Measurements from ENCODE around the gene MRTFA.
"Not testable (repeated sequence)": the region's sequence is repeated elsewhere in the genome, so short reads cannot be mapped to it uniquely, and the experiment has no call there.

MRTFA gene

DNA sequence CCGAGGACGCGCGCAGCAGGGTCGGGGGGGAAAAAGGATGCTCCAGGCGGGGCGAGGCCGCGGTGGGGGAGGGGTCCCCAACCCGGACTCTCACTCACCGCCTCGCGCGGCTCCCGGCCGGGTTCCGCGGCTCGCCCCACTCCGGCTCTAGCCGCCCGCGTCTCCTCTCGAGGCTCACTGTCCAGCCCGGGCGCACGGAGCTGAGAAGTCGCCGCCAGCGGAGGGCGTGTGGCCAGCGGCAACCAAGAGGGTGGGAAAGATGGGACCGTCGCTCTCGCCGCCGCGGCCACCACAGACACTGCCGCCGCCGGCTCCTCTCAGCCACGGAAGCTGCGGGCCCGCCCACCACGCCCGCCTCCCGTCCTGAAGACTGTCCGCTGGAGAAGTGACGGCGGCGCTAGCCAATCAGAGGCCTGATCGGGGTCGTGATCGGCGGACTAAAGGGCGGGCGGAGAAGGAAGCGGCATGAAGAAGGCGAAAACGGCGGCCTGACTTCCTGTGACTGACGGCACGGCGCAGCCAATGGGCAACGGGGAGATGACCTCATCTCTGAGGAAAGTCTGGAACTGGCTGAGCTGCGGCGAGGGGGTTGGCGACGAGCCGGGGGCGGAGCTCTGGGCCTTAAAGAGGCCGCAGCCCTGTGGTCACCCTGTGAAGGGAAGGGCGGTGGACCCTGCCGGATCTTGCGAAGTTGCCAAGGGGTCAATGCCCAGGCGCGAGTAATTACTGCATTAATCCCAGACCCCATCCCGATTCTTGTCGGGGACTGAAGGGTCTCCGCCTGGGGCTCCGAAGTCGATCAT lies at the start of gene MRTFA:
TSS of gene MRTFA (minus strand) at position 340 of the 803 bp plus-strand sequence.
- peak; percentile 99 for DNase-seq

DNA sequence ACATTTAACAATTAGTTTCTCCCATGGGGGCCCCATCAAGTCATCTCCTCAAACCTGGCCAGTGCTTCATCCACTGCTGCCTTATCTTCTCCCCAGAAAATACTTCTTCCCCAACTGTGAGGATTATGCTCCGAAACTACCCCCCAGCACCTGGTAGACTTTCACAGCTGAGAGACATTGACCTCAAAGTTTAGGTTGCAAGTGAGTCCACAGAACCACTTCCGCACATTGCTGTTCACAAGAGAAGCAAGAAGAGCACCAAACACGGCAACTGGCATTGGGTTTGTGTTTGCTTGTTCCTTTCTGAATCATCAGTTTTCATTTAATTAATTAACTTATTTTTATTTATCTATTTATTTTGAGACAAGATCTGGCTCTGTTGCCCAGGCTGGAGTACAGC lies 48.9 kb upstream of the MRTFA start:
- DNase-seq = no peak

DNA sequence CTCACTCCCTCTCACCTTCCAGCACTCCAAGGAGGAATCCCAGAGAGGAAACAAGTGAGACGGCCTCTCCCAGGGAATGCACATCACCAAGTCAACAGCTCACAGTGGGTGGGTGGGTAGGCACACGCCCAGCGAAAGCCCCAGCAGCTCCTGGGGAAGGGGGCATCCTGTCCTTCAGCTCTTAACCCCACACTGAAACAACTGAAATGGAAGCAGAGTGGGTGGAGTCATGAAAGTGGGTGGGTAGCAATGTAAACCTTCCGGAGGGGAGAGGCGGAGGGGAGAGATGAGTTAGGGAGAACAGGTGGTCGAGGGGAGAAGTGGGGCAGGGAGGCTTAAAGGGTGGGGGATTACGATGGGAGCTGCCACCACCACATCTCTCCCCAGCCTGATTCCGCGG lies 48.2 kb upstream of the MRTFA start:
- DNase-seq = no peak

DNA sequence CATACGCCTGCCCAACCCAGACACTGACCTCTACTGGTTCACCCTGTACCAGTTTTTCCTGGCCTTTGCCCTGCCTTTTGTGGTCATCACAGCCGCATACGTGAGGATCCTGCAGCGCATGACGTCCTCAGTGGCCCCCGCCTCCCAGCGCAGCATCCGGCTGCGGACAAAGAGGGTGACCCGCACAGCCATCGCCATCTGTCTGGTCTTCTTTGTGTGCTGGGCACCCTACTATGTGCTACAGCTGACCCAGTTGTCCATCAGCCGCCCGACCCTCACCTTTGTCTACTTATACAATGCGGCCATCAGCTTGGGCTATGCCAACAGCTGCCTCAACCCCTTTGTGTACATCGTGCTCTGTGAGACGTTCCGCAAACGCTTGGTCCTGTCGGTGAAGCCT lies 44.9 kb upstream of the MRTFA start:
- DNase-seq = no peak

DNA sequence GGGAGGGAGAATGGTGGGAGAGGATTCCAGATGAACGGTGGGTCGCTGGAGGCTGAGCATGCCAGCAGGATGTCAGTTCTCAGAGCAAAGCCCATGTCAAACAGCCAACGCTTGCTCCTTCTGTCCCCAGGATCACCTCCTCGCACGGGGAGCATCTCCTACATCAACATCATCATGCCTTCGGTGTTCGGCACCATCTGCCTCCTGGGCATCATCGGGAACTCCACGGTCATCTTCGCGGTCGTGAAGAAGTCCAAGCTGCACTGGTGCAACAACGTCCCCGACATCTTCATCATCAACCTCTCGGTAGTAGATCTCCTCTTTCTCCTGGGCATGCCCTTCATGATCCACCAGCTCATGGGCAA lies 44.3 kb upstream of the MRTFA start:
- no peak for DNase-seq

DNA sequence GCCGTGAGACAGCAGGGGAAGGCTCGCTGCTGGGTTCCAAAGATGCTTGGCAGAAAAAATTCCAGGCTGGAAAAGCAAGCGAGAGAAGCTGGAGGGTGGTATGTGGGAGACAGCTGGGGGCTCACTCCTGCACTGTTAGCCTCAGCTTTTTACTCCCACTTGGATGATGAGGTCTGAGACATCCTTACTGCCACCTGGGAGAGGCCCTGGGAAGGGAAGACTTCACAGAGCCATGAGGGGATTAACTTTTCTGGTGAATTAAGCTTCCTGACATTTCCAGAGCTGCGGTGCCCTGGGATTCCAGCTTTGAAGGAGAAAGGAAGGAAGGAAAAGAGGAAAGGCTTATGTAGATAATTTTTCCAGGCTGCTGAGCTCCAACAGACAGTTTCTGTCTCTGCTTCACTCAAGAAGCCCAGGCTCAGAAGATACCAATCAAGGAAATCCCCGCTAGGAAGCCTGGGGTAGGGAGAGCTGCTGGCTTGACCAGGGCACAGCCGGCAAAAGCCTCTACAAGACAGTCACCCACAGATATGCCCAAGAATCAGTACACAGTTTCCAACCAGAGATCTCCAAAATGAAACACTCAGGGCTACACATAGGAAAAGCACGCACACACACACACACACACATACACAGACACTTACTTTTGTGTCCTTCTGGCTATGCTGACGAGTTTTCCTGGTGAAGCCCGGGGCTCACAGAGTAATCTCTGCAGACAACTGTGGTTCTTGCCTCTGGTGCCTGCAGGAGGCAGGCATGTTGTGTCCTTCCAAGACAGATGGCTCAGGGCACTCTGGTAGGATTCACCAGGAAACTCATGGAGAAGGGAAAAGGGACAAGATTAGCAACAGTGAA lies 43.7 kb upstream of the MRTFA start:
- DNase-seq = peak; percentile 15

DNA sequence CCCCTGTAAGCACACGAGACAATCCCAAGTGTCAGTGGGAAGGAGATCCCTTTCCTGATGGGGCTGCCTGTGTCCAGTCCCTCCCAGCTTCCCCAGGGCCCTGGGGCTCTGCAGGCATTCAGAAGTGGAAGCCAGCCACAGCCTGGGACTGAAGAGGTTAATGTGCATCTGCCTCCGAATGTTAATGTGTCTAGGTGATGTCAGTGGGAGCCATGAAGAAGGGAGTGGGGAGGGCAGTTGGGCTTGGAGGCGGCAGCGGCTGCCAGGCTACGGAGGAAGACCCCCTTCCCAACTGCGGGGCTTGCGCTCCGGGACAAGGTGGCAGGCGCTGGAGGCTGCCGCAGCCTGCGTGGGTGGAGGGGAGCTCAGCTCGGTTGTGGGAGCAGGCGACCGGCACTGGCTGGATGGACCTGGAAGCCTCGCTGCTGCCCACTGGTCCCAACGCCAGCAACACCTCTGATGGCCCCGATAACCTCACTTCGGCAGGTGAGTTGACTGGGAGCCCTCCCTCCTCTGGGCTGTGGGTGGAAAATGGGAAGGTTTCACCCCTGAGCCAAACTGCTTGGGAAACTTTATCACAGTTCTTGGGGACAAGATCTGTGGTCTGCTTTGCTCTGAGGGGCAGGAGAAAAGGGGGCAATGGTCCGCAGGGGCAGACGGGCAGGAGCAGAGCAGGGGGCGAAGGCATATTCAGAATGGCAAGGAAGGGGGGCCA lies 42.9 kb upstream of the MRTFA start, which contains the start of gene MCHR1:
TSS of gene MCHR1 (plus strand) at position 236 of the 715 bp plus-strand sequence. CDS start at position 405, 169 bp downstream.
- DNase-seq = no peak

DNA sequence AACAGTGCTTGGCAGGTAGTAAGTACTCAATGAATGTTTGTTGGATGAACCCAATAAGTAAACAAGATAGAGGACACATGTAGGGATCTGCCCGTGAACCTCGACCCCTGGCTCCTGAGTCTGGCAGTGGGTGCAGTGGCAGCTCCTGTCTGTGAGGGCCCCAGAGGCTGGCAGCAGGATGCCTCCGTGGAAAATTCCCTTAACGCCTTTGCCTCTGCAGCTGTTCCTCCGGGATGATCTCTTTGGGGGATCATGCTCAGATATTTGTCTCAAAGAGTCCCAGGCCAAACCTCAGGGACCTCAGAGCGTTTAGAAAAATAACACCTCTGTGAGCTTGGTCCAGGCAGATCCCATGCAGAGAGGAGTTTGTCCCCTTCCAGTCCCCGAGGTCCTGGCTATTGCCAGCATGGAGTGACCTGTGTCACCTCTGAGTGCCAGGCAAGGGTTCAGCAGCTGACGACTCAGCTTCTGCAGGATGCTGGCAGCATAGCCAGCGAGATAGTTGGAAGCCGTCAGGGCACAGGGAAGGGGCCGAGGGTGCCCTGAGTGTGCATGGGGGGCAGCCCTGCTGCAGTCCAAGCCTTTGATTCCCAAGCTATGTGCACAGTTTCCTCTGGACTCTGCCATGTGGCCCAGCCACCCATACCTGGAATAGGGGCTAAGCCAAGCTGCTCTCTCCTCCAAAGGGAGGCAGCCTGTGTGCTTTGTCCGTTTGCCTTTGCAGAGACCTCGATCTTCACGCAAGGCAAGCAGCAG lies 42.2 kb upstream of the MRTFA start:
- no peak for DNase-seq

DNA sequence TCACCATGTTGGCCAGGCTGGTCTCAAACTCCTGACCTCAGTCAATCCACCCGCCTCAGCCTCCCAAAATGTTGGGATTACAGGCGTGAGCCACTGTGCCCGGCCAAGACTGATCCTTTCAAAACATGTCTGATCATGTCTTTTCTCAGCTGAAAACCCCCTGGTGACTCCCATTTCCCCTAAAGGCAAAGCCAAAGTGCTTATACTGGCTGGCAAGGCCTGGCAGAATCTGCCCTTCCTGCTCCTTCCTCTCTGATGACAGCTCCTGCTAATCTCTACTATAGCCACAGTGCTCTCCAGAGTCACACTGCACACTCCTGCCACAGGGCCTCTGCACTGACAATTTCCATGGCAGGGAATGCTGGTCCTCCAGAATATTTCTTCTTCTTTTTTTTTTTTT lies 40.1 kb upstream of the MRTFA start:
- no peak for DNase-seq

DNA sequence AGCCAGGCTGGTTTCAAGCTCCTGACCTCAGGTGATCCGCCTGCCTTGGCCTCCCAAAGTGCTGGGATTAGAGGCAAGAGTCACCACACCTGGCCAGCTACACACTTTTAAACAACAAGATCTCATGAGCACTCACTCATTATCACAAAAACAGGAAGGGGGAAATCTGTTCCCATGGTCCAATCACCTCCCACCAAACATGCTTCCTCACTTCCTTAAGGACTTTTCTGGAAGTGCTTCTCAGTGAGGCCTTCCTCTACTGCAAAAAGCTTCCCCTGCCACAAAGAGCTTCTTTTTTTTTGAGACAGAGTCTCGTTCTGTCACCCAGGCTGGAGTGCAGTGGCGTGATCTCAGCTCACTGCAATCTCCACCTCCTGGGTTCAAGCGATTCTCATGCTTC lies 39.6 kb upstream of the MRTFA start:
- not testable (repeated sequence) for DNase-seq

DNA sequence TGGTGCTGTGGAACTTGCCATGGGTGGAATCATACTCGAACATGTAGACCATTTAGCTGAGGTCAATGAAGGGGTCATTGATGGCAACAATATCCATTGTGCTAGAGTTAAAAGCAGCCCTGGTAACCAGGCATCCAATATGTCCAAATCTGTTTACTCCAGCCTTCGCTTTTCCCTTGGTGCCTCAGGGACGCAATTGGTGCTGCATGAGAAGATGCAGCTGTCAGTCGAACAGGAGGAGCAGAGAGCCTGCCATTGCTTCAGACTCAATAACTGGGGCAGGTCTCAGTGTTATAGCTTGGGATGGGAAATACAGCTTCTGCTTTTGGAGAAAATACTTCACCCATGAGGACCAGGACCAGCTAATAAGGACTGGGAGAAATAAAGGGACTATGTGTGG lies 37.8 kb upstream of the MRTFA start:
- no peak for DNase-seq

DNA sequence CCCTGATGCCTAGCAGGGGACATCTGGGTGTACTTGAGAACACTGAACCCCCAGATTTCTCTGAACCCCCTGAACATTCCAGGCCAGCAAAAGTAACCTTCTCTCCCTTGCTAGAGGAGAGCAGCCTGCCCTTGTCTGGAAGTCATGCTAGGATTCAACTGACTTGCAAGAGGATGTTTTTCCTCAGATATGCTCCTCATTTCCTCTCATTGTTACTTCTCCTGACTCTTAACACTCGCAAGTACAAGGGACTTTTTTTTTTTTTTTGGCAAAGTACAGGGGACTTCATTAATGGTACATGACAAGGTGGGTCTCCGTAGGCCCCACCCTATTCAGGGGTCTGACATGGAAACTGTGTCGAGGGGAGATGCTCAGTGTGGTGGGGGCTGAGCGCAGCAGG lies 36.5 kb upstream of the MRTFA start:
- no peak for DNase-seq

DNA sequence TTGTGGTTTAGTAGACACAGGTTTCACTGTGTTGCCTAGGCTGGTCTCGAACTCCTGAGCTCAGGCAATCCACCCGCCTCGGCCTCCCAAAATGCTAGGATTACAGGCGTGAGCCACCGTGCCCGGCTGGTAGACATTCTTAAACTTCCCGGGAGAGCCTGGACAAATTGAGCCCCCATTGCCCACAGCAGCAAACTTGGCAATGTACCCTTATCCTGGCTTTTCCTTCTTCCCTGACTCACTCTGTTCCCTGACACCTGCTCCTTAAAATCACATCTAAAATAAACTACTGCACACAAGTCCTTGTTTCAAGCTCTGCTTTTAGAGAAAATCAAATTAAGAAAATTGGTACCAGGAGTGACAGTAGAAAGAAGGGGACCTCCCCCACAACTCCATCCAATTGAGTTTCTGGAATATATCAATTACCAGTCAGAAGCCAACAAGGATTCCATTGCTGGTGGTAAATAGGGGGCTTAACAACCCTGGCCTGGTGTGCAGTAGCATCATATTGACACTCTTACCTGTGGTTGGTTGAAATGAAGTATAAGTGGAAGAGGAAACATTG lies 35.4 kb upstream of the MRTFA start:
- DNase-seq = no peak

DNA sequence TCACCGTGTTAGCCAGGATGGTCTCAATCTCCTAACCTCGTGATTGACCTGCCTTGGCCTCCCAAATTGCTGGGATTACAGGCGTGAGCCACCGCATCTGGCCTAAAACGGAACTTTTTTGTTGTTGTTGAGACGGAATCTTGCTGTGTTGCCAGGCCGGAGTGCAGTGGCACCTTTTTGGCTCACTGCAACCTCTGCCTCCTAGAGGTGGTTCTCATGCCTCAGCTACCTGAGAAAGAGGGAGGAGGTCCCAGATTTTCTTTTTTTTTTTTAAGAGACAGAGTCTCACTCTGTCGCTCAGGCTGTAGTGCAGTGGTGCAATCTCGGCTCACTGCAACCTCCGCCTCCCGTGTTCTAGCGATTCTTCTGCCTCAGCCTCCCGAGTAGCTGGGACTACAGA lies 34.9 kb upstream of the MRTFA start:
- DNase-seq = no peak

DNA sequence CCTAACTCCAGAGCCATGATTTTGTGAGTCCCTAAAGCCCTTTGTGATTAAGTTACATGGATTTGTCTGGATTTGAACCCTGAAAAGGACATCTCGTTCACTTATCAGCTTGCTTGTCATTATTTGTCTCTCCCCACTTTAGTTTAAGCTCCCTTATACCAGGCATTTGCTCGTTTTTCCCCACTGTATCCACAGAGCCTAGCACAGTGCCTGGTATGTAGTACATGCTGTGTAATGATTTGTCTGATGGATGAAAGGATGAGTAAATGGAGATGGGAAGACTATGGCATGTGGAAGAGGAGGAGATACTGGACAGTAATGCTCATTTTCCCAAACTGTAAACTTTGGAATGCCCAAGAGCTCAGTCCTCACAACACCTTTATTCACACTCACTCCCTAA lies 33.5 kb upstream of the MRTFA start:
- DNase-seq = no peak

DNA sequence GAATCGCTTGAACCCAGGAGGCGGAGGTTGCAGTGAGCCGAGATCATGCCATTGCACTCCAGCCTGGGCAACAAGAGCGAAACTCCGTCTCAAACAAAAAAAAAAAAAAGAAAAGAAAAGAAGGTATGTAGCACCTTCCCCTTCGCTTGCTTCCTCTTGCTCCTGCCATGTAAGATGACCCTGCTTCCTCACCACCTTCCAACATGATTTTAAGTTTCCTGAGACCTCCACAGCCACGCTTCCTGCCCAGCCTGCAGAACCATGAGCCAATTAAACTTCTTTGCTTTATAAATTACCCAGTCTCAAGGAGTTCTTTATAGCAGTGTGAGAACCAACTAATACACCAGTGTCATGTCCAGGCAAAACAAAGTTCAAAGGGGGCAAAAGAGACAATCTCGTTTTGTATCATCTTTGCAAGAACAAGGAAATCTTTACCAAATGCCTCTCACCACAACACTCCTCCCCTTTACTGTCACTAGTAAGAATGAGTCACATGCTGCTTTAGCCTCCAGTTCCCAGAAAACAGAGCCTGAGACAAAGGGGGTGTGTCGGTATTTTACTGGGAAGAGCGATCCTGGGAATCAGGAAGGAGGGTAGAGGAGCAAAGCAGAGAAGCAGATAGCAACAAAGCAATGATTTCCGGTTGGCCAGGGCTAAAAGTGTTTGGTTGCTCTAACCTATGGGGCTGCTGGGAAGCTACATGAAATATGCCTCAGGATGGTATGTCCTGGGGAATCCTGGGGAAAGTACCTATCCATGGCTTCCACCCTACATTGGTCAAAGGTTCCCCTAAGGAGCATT lies 32.3 kb upstream of the MRTFA start:
- DNase-seq = no peak

DNA sequence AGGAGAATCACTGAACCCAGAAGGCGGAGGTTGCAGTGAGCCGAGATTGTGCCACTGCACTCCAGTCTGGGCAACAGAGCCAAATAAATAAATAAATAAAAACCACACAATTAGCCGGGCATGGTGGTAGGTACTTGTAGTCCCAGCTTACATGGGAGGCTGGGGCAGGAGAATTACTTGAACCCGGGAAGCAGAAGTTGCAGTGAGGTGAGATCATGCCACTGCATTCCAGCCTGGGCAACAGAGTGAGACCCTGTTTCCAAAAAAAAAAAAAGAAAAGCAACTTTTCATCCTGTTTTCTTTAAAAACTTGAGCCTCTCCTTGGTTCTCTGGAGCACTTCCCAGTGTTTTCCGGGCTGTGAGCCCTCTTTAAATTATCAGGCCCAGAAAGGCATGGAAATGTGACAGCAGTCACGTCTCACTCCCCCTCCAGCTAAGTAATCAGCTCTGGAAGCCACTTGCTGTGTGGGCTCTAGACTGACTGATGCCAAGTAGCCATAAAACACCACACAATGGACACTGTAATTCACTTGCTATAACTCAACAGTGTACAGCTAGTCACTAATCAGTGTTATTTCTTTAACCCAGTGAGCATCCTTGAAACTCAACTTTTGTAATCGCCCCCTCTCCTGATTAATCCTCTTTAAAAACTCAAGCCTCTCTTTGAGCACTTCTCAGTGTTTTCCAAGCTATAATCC lies 29.8 kb upstream of the MRTFA start:
- DNase-seq = no peak

DNA sequence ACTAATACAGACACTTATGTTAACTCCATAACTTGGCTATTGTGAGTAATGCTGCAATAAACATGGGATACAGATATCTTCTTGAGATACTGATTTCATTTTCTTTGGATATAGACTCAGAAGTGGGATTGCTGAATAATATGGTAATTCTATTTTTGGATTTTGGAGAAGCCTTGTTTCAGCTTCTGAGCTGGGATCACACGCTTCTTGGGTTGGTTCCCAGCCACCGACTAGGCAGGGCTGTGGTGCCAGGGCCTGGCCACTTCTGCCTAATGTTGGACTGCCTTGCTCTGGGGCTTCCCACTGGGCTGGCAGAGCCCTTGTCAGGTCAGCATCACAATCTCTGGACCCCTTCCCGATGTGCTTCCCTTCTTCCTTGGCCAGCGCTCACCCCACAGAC lies 28.8 kb upstream of the MRTFA start:
- DNase-seq = no peak

DNA sequence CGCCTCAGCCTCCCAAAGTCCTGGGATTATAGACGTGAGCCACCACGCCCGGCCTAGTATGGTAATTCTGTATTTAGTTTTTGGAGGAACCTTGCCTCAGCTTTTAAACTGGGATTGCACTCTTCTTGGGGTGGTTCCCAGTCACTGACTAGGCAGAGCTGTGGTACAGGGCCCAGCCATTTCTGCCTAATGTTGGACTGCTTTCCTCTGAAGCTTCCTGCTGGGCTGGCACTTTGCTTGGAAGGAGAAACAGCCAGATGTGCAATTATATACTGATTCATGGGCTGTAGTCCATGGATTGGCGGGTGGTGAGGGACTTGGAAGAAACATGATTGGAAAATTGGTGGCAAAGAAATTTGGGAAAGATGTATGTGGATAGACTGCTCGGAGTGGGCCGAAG lies 25.2 kb upstream of the MRTFA start:
- no peak for DNase-seq

DNA sequence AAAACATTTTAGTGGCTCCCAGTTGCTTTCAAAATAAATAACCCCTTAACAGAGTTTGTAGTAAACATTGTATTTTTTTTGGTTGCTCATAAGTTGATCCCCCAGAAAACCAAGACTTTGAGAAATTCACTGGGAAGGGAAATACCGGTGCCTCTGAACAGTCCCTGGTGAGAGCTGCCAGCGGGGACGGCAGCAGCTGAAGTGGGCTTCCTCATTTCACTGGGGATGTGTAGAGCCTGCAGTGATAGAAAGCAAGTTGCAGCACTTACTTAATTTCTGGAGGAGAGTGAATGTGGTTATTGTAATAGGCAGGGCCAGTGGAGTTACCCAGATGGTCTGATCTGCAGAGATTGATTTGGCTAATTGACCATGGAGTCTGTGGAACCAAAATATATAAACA lies 24.2 kb upstream of the MRTFA start:
- no peak for DNase-seq

DNA sequence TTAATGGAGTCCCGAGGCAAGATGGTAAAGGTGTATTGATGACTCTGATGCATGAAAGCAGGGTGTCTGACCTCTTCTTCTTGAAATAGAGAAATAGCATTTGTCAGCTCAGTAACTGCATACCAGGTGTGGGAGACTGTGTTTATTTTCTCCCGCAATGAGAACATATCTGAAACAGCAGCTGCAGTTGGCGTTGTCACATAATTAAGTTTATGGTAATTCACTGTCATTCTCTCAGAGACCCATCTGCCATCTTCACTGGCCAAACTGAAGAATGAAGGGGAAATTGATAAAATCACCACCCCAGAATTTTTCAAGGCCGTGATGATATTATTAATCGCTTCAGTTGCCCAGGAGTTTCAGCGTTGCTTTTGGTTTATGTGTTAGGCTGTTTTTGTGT lies 22.6 kb upstream of the MRTFA start:
- DNase-seq = peak; percentile 59

Measured in NCI-H1694 (cell line).